LNCaP clone FGC (cell line): ENCODE data around the gene CNDP1.

Source experiments
- DNase-seq: peaks from one replicate; pipeline ENCODE4 v3.0.0-alpha.2; 2011; ENCODE audit warnings: low read depth
- H3K4me3 ChIP-seq: 2 replicates; pipeline ENCODE4 v1.5.1; 2011; ENCODE audit warnings: mild to moderate bottlenecking, low read depth, low read length, control low read depth
- CTCF ChIP-seq: IDR thresholded peaks from 2 replicates; pipeline ENCODE4 v1.5.1; 2012; ENCODE audit warnings: mild to moderate bottlenecking; ENCODE audit not compliant: control insufficient read depth, insufficient read depth; ENCODE audit errors: extremely low read depth

Gene CNDP1

GRCh38 chr18:74546007-74546406, 11.7 kb downstream of the CNDP1 start:
- no peak for TF ChIP-seq CTCF
- no peak for DNase-seq
- H3K4me3 ChIP-seq: no peak overlapping the region

GRCh38 chr18:74546751-74547530, 12.6 kb downstream of the CNDP1 start:
- H3K4me3 ChIP-seq: no peak overlapping the region
- no peak for TF ChIP-seq CTCF
- no peak for DNase-seq

- no peak overlapping the region for H3K4me3 ChIP-seq
- TF ChIP-seq CTCF: no peak
- no peak for DNase-seq
These were observed 13.6 kb downstream of the CNDP1 start for GRCh38 chr18:74547860-74548259.

GRCh38 chr18:74549591-74550104, 15.3 kb downstream of the CNDP1 start:
- H3K4me3 ChIP-seq: no peak overlapping the region
- no peak for DNase-seq
- no peak for TF ChIP-seq CTCF

GRCh38 chr18:74550886-74551285, 16.6 kb downstream of the CNDP1 start:
- no peak for TF ChIP-seq CTCF
- no peak for DNase-seq
- no peak overlapping the region for H3K4me3 ChIP-seq

GRCh38 chr18:74551452-74551851, 17.2 kb downstream of the CNDP1 start:
- H3K4me3 ChIP-seq: no peak overlapping the region
- no peak for DNase-seq
- no peak for TF ChIP-seq CTCF
